SK-N-SH (cell line): ENCODE measurements around the gene RNF145. TPM values are rescaled to one million over a fixed set of nuclear protein-coding genes. Genes with fewer than 3 reads are reported as not detected.

Experiments
- CTCF ChIA-PET: fragments of 300-600, 350-600 bp; formaldehyde crosslinking; extraction: SDS; loops from one replicate; lab custom pipeline; 2021; lab: Yijun Ruan, JAX
- POLR2A ChIA-PET: fragments of 350-600 bp; sonication (Branson Sonifier 250); formaldehyde crosslinking; extraction: SDS; loops from one replicate; lab custom pipeline; 2020; ENCODE audit warnings: antibody characterized with exemption, inconsistent platforms; lab: Yijun Ruan, JAX
- DNase-seq: peaks from one replicate; pipeline ENCODE4 v3.0.0; 2012
- H2AFZ ChIP-seq: fragments of 200-600 bp; sonication (generic); 2 replicates; pipeline ENCODE4 v1.8.1; 2016; ENCODE audit warnings: antibody characterized with exemption, mild to moderate bottlenecking, low read depth
- H3F3A ChIP-seq: fragments of 200-600 bp; sonication (generic); replicated peaks from 2 replicates; pipeline ENCODE3; 2016; ENCODE audit warnings: antibody characterized with exemption, mild to moderate bottlenecking; ENCODE audit not compliant: insufficient read depth
- H3K27ac ChIP-seq, 2 experiments: fragments of 200-500 bp in 1 of 2; fragments of 200-600 bp in 1 of 2; sonication (Bioruptor generic) in 1 of 2; sonication (generic), shearing (Covaris generic) in 1 of 2; 2 replicates each; pipeline versions ENCODE4 v1.5.1 to v1.6.1; 2014 to 2016; ENCODE audit warnings: low read depth in 2 of 2, inconsistent platforms in 1 of 2, low read length in 1 of 2, mild to moderate bottlenecking in 1 of 2, mixed read lengths in 1 of 2
- H3K27me3 ChIP-seq: fragments of 200-600 bp; sonication (generic), shearing (Covaris generic); 2 replicates; pipeline ENCODE4 v1.6.1; 2016; ENCODE audit warnings: mixed run types; ENCODE audit not compliant: insufficient read depth
- H3K36me3 ChIP-seq, 2 experiments: fragments of 200-500 bp in 1 of 2; fragments of 200-600 bp in 1 of 2; sonication (Bioruptor generic) in 1 of 2; sonication (generic) in 1 of 2; replicated peaks in 1 of 2; 2 replicates each; pipeline versions ENCODE3 to v1.5.1; 2014 to 2016; ENCODE audit warnings: low read length in 1 of 2, mild to moderate bottlenecking in 1 of 2; ENCODE audit not compliant: insufficient read depth in 2 of 2, control insufficient read depth in 1 of 2
- H3K4me1 ChIP-seq, 2 experiments: fragments of 200-500 bp in 1 of 2; fragments of 200-600 bp in 1 of 2; sonication (Bioruptor generic) in 1 of 2; sonication (generic), shearing (Covaris generic) in 1 of 2; 2 replicates each; pipeline versions ENCODE4 v1.5.1 to v1.6.1; 2014 to 2016; ENCODE audit warnings: low read depth in 1 of 2, low read length in 1 of 2, mixed run types in 1 of 2; ENCODE audit not compliant: insufficient read depth in 2 of 2, control insufficient read depth in 1 of 2
- H3K4me2 ChIP-seq: fragments of 200-600 bp; sonication (generic), shearing (Covaris generic); 2 replicates; pipeline ENCODE4 v1.6.1; 2017; ENCODE audit warnings: mixed run types
- H3K4me3 ChIP-seq, 2 experiments: fragments of 200-500 bp in 1 of 2; fragments of 200-600 bp in 1 of 2; sonication (Bioruptor generic) in 1 of 2; sonication (generic), shearing (Covaris generic) in 1 of 2; 2 replicates each; pipeline versions ENCODE4 v1.5.1 to v1.8.1; 2014 to 2016; ENCODE audit warnings: low read depth in 2 of 2, inconsistent platforms in 1 of 2, low read length in 1 of 2, mild to moderate bottlenecking in 1 of 2, mixed read lengths in 1 of 2, moderate library complexity in 1 of 2
- H3K79me2 ChIP-seq: fragments of 200-600 bp; sonication (generic); 2 replicates; pipeline ENCODE4 v1.8.1; 2017; ENCODE audit warnings: mild to moderate bottlenecking; ENCODE audit not compliant: insufficient read depth
- H3K9ac ChIP-seq: fragments of 200-600 bp; sonication (generic); 2 replicates; pipeline ENCODE4 v1.6.1; 2017; ENCODE audit warnings: mixed run types
- H3K9me2 ChIP-seq: fragments of 200-600 bp; sonication (generic); 2 replicates; pipeline ENCODE4 v1.6.1; 2017; ENCODE audit warnings: mixed run types
- H3K9me3 ChIP-seq: fragments of 200-600 bp; sonication (generic); 2 replicates; pipeline ENCODE4 v1.6.1; 2017; ENCODE audit warnings: mixed run types, mild to moderate bottlenecking, moderate library complexity
- H4K20me1 ChIP-seq: fragments of 200-600 bp; sonication (generic); 2 replicates; pipeline ENCODE4 v1.6.1; 2017; ENCODE audit warnings: mild to moderate bottlenecking, mixed run types; ENCODE audit not compliant: insufficient read depth
- ELF1 ChIP-seq: IDR thresholded peaks from 2 replicates; pipeline ENCODE4 v1.4.0; 2012
- EP300 ChIP-seq, 2 experiments: IDR thresholded peaks; 2 replicates each; pipeline versions ENCODE4 v1.4.0 to v1.6.1; 2012; ENCODE audit warnings: borderline replicate concordance in 1 of 2, low read depth in 1 of 2, low read length in 1 of 2
- FOXM1 ChIP-seq: IDR thresholded peaks from 2 replicates; pipeline ENCODE4 v1.4.0; 2012; ENCODE audit warnings: low read depth, mild to moderate bottlenecking
- GABPA ChIP-seq: IDR thresholded peaks from 2 replicates; pipeline ENCODE4 v1.4.0; 2012; ENCODE audit warnings: low read depth, mild to moderate bottlenecking
- GATA2 ChIP-seq: sonication (generic); formaldehyde crosslinking; IDR thresholded peaks from 2 replicates; pipeline ENCODE4 v1.5.0; 2020; ENCODE audit warnings: mild to moderate bottlenecking, missing genetic modification reagents
- NFIC ChIP-seq: IDR thresholded peaks from 2 replicates; pipeline ENCODE4 v1.4.0; 2012; ENCODE audit warnings: borderline replicate concordance
- NRF1 ChIP-seq: IDR thresholded peaks from 2 replicates; pipeline ENCODE4 v1.6.1; 2012; ENCODE audit warnings: low read depth, mild to moderate bottlenecking, low read length
- POLR2AphosphoS5 ChIP-seq: IDR thresholded peaks from 2 replicates; pipeline ENCODE4 v1.6.1; 2012; ENCODE audit warnings: low read depth, low read length
- RFX5 ChIP-seq: IDR thresholded peaks from 2 replicates; pipeline ENCODE4 v1.6.1; 2012; ENCODE audit warnings: mild to moderate bottlenecking, improper control_type of control experiment, low read length
- RXRA ChIP-seq: IDR thresholded peaks from 2 replicates; pipeline ENCODE4 v1.4.0; 2012; ENCODE audit warnings: low read depth, mild to moderate bottlenecking, borderline replicate concordance
- SMC3 ChIP-seq: IDR thresholded peaks from 2 replicates; pipeline ENCODE4 v1.6.1; 2012; ENCODE audit warnings: low read depth, low read length, improper control_type of control experiment
- TAF1 ChIP-seq: IDR thresholded peaks from 2 replicates; pipeline ENCODE4 v1.6.1; 2012; ENCODE audit warnings: low read depth, mild to moderate bottlenecking, low read length, moderate library complexity, borderline replicate concordance
- TCF12 ChIP-seq: IDR thresholded peaks from 2 replicates; pipeline ENCODE4 v1.4.0; 2012
- TEAD4 ChIP-seq: IDR thresholded peaks from 2 replicates; pipeline ENCODE4 v1.4.0; 2012; ENCODE audit warnings: mild to moderate bottlenecking, borderline replicate concordance; ENCODE audit not compliant: insufficient read depth
- WGBS: methylation state at CpG from one replicate; pipeline ENCODE4 v1.1.6; 2017; ENCODE audit warnings: low lambda C conversion rate; 5-methylcytosine and 5-hydroxymethylcytosine counted together
- polyA plus RNA-seq, 3 experiments: library from polyadenylated mRNA; depleted of rRNA; stranded (reverse); fragments of >200 nt; gene quantifications; 2 replicates each; pipeline ENCODE4 v1.2.3, GENCODE V29; 2012
- TF ChIP-seq, protein P1 (sequence below): fragments of 150-350 bp; IDR thresholded peaks from 2 replicates; pipeline ENCODE4 v1.6.1; 2017; ENCODE audit warnings: antibody characterized with exemption, low read length, low read depth, borderline replicate concordance
- TF ChIP-seq, protein P2 (sequence below): IDR thresholded peaks from 2 replicates; pipeline ENCODE4 v1.4.0; 2012; ENCODE audit warnings: low read depth, borderline replicate concordance
- TF ChIP-seq, protein P3 (sequence below): IDR thresholded peaks from 2 replicates; pipeline ENCODE4 v1.4.0; 2012; ENCODE audit warnings: low read depth
- TF ChIP-seq, protein P4 (sequence below): IDR thresholded peaks from 2 replicates; pipeline ENCODE4 v1.6.1; 2012; ENCODE audit warnings: mild to moderate bottlenecking, low read depth, low read length, moderate library complexity
- TF ChIP-seq, protein P5 (sequence below): IDR thresholded peaks from 2 replicates; pipeline ENCODE4; 2012
- TF ChIP-seq, protein P6 (sequence below): fragments of 200-600 bp; sonication (generic); IDR thresholded peaks from 2 replicates; pipeline ENCODE4 v1.6.1; 2017; ENCODE audit warnings: antibody characterized with exemption, mild to moderate bottlenecking, moderate library complexity

Gene RNF145
- polyA plus RNA-seq, 1 of the 3 experiments (the other 2 are of a cell fraction): 36.1 TPM

DNA sequence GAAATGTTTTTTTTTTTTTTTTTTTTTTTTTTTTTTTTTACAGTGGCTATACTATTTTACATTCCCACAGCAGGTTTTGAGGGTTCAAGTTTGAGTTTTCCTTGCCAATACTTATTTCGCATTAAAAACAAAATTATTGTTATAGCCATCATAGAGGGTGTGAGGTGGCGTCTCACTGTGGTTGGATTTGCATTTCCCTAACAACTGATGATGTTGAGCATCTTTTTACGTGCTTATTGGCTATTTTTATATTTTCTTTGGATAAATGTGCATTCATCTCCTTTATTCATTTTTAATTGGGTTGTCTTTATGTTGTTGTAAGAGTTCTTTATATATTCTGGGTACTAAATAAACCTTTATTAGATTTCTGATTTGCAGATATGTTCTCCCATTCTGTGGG, 34.8 kb upstream of the RNF145 start:
- H3K79me2 ChIP-seq: no peaks in the 10 kb centered on the region
- 62% methylated on average over 3 of the region's 3 CpGs for WGBS
- no peak overlapping the region for H3K4me2 ChIP-seq
- no peaks in the 10 kb centered on the region; a peak in 1 of 4 replicates for H3K4me1 ChIP-seq
- POLR2A ChIA-PET: no interaction called here
- CTCF ChIA-PET: no interaction called here
- no peaks in the 10 kb centered on the region for H3K27me3 ChIP-seq
- no peaks in the 10 kb centered on the region for H3K9me2 ChIP-seq
- H3K4me3 ChIP-seq: no peak overlapping the region
- H3K9me3 ChIP-seq: no peaks in the 10 kb centered on the region
- no peak overlapping the region for H2AFZ ChIP-seq
- no peaks in the 10 kb centered on the region for H3F3A ChIP-seq
- H4K20me1 ChIP-seq: no peaks in the 10 kb centered on the region
- H3K9ac ChIP-seq: no peak overlapping the region
- no peak for DNase-seq
- no peak overlapping the region for H3K27ac ChIP-seq
- H3K36me3 ChIP-seq: no peaks in the 10 kb centered on the region
- TF ChIP-seq SMC3: no peak
- peak; percentile 96 for TF ChIP-seq RFX5

DNA sequence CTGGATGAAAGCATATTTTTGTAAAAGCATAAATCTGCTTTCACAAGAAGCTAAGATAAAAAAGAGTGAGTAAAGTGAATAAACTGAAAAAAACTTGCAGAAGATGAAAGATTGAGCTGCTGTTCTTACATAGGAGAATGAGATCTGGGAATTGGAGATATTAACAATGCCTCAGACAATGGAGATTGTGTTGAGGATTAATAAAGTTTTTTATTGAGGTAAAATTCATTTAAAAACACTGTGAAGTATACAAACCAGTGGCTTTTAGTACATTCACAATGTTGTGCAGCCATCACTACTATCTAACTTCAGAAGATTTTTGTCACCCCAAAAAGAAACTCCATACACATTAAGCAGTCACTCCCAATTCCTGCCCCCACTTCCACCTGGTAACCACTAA, 34.0 kb upstream of the RNF145 start:
- H3K27ac ChIP-seq: no peak overlapping the region
- CTCF ChIA-PET: no interaction called here

More for the DNA sequence above, 34.0 kb upstream of the RNF145 start:
- Histone ChIP-seq H3F3A (no peaks in the 10 kb centered on the region), H3K4me1 (no peaks in the 10 kb centered on the region; a peak in 1 of 4 replicates), H3K79me2 (no peaks in the 10 kb centered on the region), H3K36me3 (no peaks in the 10 kb centered on the region), H4K20me1 (no peaks in the 10 kb centered on the region), H3K4me2 (no peak overlapping the region), H3K4me3 (no peak overlapping the region), H2AFZ (no peak overlapping the region), H3K9me3 (no peaks in the 10 kb centered on the region), H3K9me2 (no peaks in the 10 kb centered on the region), H3K27me3 (no peaks in the 10 kb centered on the region), H3K9ac (no peak overlapping the region)
- POLR2A ChIA-PET: no interaction called here
- DNase-seq: no peak
- TF ChIP-seq FOXM1 (no peak), TAF1 (no peak), EP300 (IDR thresholded peaks at IDR 0.05; ENCODE audit: borderline replicate concordance in 1 of 2, low read depth in 1 of 2, low read length in 1 of 2) (no peak), NRF1 (no peak), GABPA (no peak), POLR2AphosphoS5 (no peak), TCF12 (no peak), NFIC (no peak), RXRA (no peak), TEAD4 (no peak), ELF1 (no peak), SMC3 (no peak), GATA2 (no peak)
- TF ChIP-seq, protein P1, sequence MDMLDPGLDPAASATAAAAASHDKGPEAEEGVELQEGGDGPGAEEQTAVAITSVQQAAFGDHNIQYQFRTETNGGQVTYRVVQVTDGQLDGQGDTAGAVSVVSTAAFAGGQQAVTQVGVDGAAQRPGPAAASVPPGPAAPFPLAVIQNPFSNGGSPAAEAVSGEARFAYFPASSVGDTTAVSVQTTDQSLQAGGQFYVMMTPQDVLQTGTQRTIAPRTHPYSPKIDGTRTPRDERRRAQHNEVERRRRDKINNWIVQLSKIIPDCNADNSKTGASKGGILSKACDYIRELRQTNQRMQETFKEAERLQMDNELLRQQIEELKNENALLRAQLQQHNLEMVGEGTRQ: no peak
- TF ChIP-seq, protein P2, sequence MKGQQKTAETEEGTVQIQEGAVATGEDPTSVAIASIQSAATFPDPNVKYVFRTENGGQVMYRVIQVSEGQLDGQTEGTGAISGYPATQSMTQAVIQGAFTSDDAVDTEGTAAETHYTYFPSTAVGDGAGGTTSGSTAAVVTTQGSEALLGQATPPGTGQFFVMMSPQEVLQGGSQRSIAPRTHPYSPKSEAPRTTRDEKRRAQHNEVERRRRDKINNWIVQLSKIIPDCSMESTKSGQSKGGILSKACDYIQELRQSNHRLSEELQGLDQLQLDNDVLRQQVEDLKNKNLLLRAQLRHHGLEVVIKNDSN: no peak
- TF ChIP-seq, protein P3, sequence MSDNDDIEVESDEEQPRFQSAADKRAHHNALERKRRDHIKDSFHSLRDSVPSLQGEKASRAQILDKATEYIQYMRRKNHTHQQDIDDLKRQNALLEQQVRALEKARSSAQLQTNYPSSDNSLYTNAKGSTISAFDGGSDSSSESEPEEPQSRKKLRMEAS: no peak
- TF ChIP-seq, protein P4, sequence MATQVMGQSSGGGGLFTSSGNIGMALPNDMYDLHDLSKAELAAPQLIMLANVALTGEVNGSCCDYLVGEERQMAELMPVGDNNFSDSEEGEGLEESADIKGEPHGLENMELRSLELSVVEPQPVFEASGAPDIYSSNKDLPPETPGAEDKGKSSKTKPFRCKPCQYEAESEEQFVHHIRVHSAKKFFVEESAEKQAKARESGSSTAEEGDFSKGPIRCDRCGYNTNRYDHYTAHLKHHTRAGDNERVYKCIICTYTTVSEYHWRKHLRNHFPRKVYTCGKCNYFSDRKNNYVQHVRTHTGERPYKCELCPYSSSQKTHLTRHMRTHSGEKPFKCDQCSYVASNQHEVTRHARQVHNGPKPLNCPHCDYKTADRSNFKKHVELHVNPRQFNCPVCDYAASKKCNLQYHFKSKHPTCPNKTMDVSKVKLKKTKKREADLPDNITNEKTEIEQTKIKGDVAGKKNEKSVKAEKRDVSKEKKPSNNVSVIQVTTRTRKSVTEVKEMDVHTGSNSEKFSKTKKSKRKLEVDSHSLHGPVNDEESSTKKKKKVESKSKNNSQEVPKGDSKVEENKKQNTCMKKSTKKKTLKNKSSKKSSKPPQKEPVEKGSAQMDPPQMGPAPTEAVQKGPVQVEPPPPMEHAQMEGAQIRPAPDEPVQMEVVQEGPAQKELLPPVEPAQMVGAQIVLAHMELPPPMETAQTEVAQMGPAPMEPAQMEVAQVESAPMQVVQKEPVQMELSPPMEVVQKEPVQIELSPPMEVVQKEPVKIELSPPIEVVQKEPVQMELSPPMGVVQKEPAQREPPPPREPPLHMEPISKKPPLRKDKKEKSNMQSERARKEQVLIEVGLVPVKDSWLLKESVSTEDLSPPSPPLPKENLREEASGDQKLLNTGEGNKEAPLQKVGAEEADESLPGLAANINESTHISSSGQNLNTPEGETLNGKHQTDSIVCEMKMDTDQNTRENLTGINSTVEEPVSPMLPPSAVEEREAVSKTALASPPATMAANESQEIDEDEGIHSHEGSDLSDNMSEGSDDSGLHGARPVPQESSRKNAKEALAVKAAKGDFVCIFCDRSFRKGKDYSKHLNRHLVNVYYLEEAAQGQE: no peak
- TF ChIP-seq, protein P5, sequence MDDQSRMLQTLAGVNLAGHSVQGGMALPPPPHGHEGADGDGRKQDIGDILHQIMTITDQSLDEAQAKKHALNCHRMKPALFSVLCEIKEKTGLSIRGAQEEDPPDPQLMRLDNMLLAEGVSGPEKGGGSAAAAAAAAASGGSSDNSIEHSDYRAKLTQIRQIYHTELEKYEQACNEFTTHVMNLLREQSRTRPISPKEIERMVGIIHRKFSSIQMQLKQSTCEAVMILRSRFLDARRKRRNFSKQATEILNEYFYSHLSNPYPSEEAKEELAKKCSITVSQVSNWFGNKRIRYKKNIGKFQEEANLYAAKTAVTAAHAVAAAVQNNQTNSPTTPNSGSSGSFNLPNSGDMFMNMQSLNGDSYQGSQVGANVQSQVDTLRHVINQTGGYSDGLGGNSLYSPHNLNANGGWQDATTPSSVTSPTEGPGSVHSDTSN: no peak
- TF ChIP-seq, protein P6, sequence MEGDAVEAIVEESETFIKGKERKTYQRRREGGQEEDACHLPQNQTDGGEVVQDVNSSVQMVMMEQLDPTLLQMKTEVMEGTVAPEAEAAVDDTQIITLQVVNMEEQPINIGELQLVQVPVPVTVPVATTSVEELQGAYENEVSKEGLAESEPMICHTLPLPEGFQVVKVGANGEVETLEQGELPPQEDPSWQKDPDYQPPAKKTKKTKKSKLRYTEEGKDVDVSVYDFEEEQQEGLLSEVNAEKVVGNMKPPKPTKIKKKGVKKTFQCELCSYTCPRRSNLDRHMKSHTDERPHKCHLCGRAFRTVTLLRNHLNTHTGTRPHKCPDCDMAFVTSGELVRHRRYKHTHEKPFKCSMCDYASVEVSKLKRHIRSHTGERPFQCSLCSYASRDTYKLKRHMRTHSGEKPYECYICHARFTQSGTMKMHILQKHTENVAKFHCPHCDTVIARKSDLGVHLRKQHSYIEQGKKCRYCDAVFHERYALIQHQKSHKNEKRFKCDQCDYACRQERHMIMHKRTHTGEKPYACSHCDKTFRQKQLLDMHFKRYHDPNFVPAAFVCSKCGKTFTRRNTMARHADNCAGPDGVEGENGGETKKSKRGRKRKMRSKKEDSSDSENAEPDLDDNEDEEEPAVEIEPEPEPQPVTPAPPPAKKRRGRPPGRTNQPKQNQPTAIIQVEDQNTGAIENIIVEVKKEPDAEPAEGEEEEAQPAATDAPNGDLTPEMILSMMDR: no peak
